NCI-H1105 treated with DMSO at 0.1 percent for 48 hours (cell line): ENCODE data around the gene IFI6.
"Not testable (repeated sequence)": the region's sequence is repeated elsewhere in the genome, so short reads cannot be mapped to it uniquely, and the experiment has no call there.

Experiments
- DNase-seq: peaks from one replicate; lab custom pipeline; 2025; lab: John Stamatoyannopoulos, UW

Gene IFI6

GRCh38 chr1:27650171-27650538 is 21.8 kb downstream of the IFI6 start:
- DNase-seq, result no peak

DNA sequence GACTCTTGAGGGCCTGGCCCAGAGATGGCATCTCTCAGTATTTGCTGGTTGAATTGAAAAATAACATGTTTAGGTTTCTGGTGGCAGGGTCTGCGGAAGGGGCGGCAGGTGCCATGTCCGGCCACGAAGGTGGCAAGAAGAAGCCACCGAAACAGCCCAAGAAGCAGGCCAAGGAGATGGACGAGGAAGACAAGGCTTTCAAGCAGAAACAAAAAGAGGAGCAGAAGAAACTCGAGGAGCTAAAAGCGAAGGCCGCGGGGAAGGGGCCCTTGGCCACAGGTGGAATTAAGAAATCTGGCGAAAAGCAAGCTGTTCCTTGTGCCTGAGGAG is 22.7 kb downstream of the IFI6 start:
- DNase-seq, result no peak

- no peak for DNase-seq
Measured at GRCh38 chr1:27648602-27649305, 23.2 kb downstream of the IFI6 start.

DNA sequence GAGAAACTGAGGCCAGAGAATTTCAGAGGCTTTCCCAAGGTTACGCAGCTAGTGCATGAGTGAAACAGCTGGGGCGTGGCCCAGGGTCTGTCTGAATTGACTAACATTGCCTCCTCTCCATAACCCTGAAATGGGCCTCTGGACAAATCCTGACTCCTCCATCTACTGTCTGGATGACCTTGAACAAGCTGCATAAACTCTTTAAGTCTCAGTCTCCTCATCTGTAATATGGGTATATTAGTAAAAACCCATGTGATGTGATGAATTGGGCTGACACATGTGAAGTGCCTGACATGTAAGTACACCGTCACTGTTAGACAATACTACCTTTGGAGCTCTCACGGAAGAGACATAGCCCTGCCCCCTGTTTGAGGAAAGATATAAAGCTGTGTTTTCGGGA is 24.7 kb downstream of the IFI6 start:
- no peak for DNase-seq

DNA sequence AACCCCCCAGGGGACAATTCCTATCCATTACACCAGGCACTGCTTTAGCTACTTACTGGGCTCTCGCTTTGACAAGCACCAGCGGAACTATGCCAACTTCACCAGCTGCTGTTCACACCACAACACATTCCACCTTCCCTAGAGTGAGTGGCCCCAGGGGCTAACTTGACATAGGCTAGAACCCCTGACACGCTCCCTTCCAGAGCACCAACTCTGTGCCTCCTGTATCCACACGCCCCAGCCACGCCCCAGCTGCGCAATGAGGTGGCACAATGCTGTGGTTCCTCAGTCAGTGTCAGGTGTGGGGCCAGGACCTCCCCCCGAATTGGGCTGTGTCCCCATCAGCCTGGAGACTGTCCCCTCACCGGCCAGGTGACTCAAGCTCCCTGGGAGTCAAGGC is 25.3 kb downstream of the IFI6 start:
- no peak for DNase-seq

- no peak for DNase-seq
Measured at GRCh38 chr1:27645071-27645415, 26.9 kb downstream of the IFI6 start.

GRCh38 chr1:27644369-27645070 is 27.5 kb downstream of the IFI6 start:
- DNase-seq, result no peak

GRCh38 chr1:27643600-27644368 is 28.2 kb downstream of the IFI6 start:
- DNase-seq, result no peak

DNA sequence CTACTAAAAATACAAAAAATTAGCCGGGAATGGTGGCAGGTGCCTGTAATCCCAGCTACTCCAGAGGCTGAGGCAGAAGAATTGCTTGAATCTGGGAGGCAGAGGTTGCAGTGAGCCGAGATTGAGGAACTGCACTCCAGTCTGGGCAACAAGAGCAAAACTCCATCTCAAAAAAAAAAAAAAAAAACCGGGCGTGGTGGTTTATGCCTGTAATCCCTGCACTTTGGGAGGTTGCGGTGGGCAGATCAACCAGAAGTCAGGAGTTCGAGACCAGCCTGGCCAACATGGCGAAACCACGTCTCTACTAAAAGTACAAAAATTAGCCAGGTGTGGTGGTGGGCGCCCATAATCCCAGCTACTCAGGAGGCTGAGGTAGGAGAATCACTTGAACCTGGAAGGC is 31.5 kb downstream of the IFI6 start:
- DNase-seq, result not testable (repeated sequence)

- no peak for DNase-seq
Measured at GRCh38 chr1:27638805-27639204, 33.2 kb downstream of the IFI6 start.

GRCh38 chr1:27638047-27638734 is 33.8 kb downstream of the IFI6 start:
- DNase-seq, result no peak

DNA sequence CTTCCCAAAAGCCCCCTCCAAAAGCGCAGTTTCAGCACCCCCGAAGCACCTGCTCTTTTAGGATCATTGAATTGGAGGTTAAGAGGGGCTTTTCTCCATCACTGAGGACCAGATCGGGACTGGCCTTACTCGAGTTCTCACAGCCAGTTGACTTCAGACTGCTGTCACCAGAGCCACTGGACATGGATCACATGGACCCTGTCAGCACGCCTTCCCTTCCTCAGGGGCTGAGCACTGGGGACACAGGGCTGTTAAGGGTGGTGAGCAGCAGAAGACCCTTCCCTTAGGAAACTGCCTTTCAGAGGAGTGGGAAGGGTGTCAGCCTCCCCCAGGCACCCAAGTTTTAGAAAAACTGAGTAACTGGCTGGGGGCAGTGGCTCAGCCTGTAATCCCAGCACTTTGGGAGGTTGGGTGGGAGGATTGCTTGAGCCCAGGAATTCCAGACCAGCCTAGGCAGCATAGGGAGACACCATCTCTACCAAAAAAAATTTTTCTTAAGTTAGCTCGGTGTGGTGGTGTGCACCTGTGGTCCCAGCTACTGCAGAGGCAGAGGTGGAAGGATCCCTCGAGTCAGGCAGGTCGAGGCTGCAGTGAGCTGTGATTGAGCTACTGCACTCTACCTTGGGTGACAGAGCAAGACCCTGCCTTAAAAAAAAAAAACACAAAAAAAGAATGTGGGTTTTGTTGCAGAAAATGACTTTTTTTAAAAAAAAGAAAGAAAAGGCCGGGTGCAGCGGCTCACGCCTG is 36.4 kb downstream of the IFI6 start:
- no peak for DNase-seq

- DNase-seq, result no peak
Measured at GRCh38 chr1:27634985-27635367, 37.0 kb downstream of the IFI6 start, which contains the start of gene FGR. TSS of gene FGR (minus strand) at chr1:27635185. CDS start at chr1:27623916, 11,269 bp downstream.

- no peak for DNase-seq
Measured at GRCh38 chr1:27634177-27634984, 37.6 kb downstream of the IFI6 start.

DNA sequence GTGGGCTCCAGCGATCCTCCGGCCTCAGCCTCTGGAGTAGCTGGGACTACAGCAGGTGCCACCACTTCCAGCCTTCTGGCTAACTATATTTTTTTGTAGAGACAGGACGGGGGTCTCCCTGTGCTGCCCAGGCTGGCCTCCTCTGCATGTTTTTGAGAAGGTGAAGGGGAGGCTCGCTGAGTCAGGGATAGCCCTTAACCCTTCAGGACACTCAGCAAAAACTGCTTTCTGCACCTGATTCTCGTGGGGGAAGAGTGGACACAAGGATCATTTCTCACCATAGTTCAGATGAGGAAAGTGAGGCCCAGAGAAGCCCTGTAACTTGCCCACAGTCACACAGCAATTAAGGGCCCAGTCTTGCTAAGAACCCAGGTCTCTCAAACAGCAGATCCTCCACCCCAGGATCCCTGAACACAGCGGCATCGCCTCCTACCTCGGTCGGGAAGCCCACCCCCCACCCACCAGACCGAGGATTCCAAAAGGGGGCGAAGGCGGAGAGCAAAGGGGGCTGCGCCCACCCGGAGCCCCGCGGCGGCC is 38.3 kb downstream of the IFI6 start:
- no peak for DNase-seq

DNA sequence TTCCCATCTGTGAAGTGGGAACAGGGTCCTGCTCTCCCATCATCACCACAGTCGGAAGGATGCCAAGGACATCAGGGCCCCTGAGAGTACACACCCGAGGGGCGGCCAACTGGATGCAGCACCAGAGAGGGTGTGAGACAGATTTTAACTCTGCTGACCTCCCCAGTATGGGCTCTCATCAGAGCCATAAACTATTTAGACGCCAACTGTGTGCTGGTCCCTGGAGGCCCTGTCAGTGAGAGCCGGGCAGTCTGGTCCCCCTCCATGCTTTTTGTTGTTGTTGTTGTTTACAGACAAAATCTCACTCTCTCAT is 38.7 kb downstream of the IFI6 start:
- no peak for DNase-seq

GRCh38 chr1:27632387-27633297 is 39.4 kb downstream of the IFI6 start:
- DNase-seq, result no peak

DNA sequence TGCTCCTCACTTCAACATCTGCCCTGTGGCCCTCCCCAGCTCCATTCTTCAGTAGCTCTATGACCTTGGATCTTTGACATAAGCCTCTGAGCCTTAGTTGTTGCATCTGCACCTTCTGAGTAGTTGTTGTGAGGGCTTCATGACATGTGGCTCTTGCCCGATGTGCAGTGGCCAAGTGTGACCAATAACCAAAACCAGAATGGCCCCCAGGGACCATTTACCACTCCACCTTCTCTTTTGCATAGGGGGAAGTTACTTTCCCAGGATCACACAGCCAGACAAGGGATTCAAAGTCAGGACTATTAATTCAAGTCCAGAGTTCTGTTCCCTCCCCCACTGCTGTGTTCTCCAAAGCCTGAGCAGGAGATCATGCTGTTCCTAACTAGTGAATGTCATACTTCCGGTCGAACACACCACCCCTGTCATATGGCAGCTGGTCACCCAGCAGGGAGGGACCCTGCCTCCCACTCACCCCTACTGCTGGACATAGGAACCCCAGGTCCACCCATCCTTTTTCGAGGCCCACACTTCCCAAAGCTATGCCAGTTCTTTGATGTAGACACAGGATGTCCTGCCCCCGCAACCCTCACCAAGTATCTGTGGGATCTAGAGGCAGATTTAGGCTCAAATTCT is 41.0 kb downstream of the IFI6 start:
- DNase-seq, result no peak

- DNase-seq, result no peak
Measured at GRCh38 chr1:27628712-27629111, 43.3 kb downstream of the IFI6 start.
